Activated naive CD8-positive, alpha-beta T cell treated with anti-CD3 and anti-CD28 coated beads, Interleukin-2, amount 50 U/mL, for 24 hours (primary cell): ENCODE results near the gene GRIN1.

Experiments used
- ATAC-seq: fragments of 150-1000 bp; cut with Tn5 transposase; one replicate; pipeline ENCODE4 v1.10.0; 2021
- DNase-seq: peaks from one replicate; pipeline ENCODE4 v3.0.0; 2021
- H3K27ac Mint-ChIP-seq: one replicate; pipeline ENCODE4 v1.8.0; 2021; ENCODE audit warnings: mild to moderate bottlenecking, mixed read lengths
- H3K27me3 Mint-ChIP-seq: one replicate; pipeline ENCODE4 v1.8.0; 2021; ENCODE audit warnings: mixed read lengths
- H3K36me3 Mint-ChIP-seq: one replicate; pipeline ENCODE4 v1.8.0; 2021; ENCODE audit warnings: low read depth, mixed read lengths
- H3K4me1 Mint-ChIP-seq: one replicate; pipeline ENCODE4 v1.8.0; 2021; ENCODE audit warnings: mixed read lengths
- H3K4me3 Mint-ChIP-seq: one replicate; pipeline ENCODE4 v1.8.0; 2021; ENCODE audit warnings: mild to moderate bottlenecking, moderate library complexity, mixed read lengths
- H3K9me3 Mint-ChIP-seq: one replicate; pipeline ENCODE4 v1.8.0; 2021; ENCODE audit warnings: mixed read lengths

Gene GRIN1

GRCh38 chr9:137217276-137218211 lies 78.6 kb downstream of the GRIN1 start:
- no peak overlapping the region for H3K4me3 Mint-ChIP-seq
- H3K4me1 Mint-ChIP-seq: no peaks in the 10 kb centered on the region
- DNase-seq: no peak
- peaks cover 3% of the 10 kb centered on the region for H3K36me3 Mint-ChIP-seq
- H3K27me3 Mint-ChIP-seq: no peaks in the 10 kb centered on the region
- H3K9me3 Mint-ChIP-seq: no peaks in the 10 kb centered on the region
- ATAC-seq: no peak
- no peak overlapping the region for H3K27ac Mint-ChIP-seq

- H3K4me1 Mint-ChIP-seq: peaks cover 4% of the 10 kb centered on the region
- no peaks in the 10 kb centered on the region for H3K36me3 Mint-ChIP-seq
- ATAC-seq (no peak), DNase-seq (no peak)
- no peaks in the 10 kb centered on the region for H3K27me3 Mint-ChIP-seq
- no peak overlapping the region for H3K27ac Mint-ChIP-seq
- H3K4me3 Mint-ChIP-seq: no peak overlapping the region
- no peaks in the 10 kb centered on the region for H3K9me3 Mint-ChIP-seq
These were observed 79.3 kb downstream of the GRIN1 start for GRCh38 chr9:137218212-137218753.
